ENCODE data around the gene DONSON.
A peak's percentile ranks its signal among the peaks of the same experiment; 100 is the strongest.
"Not testable (repeated sequence)": the region's sequence is repeated elsewhere in the genome, so short reads cannot be mapped to it uniquely, and the experiment has no call there.

DONSON gene

GRCh38 chr21:33588485-33589335 is at the start of gene DONSON:
Gene DONSON (minus strand): TSS chr21:33588684. CDS start chr21:33588641, 43 bp downstream.
- DNase-seq (ENCODE audit: low spot score): peak; percentile 96

- no peak for DNase-seq (ENCODE audit: low spot score)
Measured at GRCh38 chr21:33634254-33634653, 45.8 kb upstream of the DONSON start.

GRCh38 chr21:33626151-33626550 is 37.7 kb upstream of the DONSON start:
- DNase-seq (ENCODE audit: low spot score): not testable (repeated sequence)

GRCh38 chr21:33622253-33622652 is 33.8 kb upstream of the DONSON start:
- DNase-seq (ENCODE audit: low spot score): no peak

- DNase-seq (ENCODE audit: low spot score): no peak
Measured at GRCh38 chr21:33619726-33620125, 31.2 kb upstream of the DONSON start.

- no peak for DNase-seq (ENCODE audit: low spot score)
Measured at GRCh38 chr21:33618407-33618806, 29.9 kb upstream of the DONSON start.

GRCh38 chr21:33617565-33617964 is 29.1 kb upstream of the DONSON start:
- not testable (repeated sequence) for DNase-seq (ENCODE audit: low spot score)

- DNase-seq (ENCODE audit: low spot score): no peak
Measured at GRCh38 chr21:33611006-33611744, 22.7 kb upstream of the DONSON start.

GRCh38 chr21:33608559-33608958 is 20.1 kb upstream of the DONSON start:
- no peak for DNase-seq (ENCODE audit: low spot score)

GRCh38 chr21:33598051-33598450 is 9.6 kb upstream of the DONSON start:
- DNase-seq (ENCODE audit: low spot score): no peak

GRCh38 chr21:33587792-33588484 is 546 bp downstream of the DONSON start:
- peak; percentile 42 for DNase-seq (ENCODE audit: low spot score)

- DNase-seq (ENCODE audit: low spot score): no peak
Measured at GRCh38 chr21:33586927-33587326, 1.6 kb downstream of the DONSON start.

- no peak for DNase-seq (ENCODE audit: low spot score)
Measured at GRCh38 chr21:33584455-33584854, 4.0 kb downstream of the DONSON start.

- no peak for DNase-seq (ENCODE audit: low spot score)
Measured at GRCh38 chr21:33578959-33579542, 9.4 kb downstream of the DONSON start.

GRCh38 chr21:33578214-33578613 is 10.3 kb downstream of the DONSON start:
- DNase-seq (ENCODE audit: low spot score): no peak

GRCh38 chr21:33576741-33577141 is 11.7 kb downstream of the DONSON start:
- not testable (repeated sequence) for DNase-seq (ENCODE audit: low spot score)

GRCh38 chr21:33572350-33572749 is 16.1 kb downstream of the DONSON start:
- DNase-seq (ENCODE audit: low spot score): no peak

- no peak for DNase-seq (ENCODE audit: low spot score)
Measured at GRCh38 chr21:33569991-33570390, 18.5 kb downstream of the DONSON start.

GRCh38 chr21:33568448-33568847 is 20.0 kb downstream of the DONSON start:
- no peak for DNase-seq (ENCODE audit: low spot score)

GRCh38 chr21:33567914-33568313 is 20.6 kb downstream of the DONSON start:
- DNase-seq (ENCODE audit: low spot score): no peak

GRCh38 chr21:33566514-33566913 is 22.0 kb downstream of the DONSON start:
- DNase-seq (ENCODE audit: low spot score): no peak

- DNase-seq (ENCODE audit: low spot score): no peak
Measured at GRCh38 chr21:33562389-33562788, 26.1 kb downstream of the DONSON start.
